Medulla oblongata (tissue), 1 donor: ENCODE measurements around the gene THOP1.
"Not testable (repeated sequence)": the region's sequence is repeated elsewhere in the genome, so short reads cannot be mapped to it uniquely, and the experiment has no call there.

ENCODE experiments used
- DNase-seq: peaks from one replicate; pipeline ENCODE4 v3.0.0-alpha.2; 2015; ENCODE audit errors: extremely low spot score

Gene THOP1

DNA sequence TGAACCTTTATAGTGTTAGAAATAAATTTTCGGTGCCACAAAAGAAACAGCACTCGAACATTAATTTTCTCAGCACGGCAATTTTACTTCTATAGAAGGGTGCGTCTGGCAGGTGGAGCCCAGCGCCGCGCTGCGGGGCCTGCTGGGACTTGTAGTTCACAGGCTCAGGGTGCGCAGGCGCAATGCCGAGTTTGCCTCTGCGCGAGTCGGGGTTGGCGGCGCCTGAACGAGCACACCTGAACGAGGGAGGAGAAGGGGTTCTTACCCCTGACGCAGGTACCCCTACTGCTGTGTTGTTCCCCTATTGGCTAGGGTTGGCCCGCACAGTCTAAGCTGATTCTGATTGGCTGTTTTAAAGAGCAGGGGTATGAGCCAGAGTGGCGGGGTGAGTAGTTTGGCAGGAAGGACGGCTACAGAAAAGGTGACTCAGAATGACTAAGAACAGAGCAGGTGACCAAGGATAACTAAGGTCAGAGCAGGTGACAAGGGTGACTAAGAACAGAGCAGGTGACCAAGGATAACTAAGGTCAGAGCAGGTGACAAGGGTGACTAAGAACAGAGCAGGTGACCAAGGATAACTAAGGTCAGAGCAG is 32.0 kb downstream of the THOP1 start:
- DNase-seq: not testable (repeated sequence)

DNA sequence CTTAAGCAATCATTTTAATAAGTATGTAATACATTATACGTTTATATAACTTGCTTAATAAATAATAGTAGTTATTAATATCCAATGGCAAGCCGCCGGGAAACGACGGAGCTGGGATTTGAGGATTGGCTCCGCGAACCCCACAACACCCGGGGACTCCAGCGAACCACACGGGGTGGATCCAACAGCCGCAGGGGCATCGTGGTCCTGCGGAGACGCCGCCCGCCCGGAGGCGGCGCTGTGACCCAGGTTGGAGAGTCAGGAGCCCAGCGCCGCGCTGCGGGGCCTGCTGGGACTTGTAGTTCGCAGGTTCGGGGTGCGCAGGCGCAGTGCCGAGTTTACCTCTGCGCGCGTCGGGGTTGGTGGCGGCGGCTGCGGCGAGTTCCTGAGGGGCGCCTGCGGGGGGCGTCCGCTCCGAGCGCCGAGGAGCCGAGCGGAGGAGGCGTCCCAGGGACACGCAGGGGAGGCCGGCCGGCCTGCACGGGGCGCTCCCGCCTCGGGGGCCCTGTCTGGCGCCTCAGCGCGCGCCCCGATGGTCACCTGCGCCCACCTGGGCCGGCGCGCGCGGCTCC is 34.3 kb downstream of the THOP1 start, which contains the start of gene ZNF554:
Gene ZNF554, plus strand, starts transcription at position 329 of the 572 bp plus-strand sequence. Its CDS starts 204 bp downstream, at position 533.
- DNase-seq: peak; percentile 95

DNA sequence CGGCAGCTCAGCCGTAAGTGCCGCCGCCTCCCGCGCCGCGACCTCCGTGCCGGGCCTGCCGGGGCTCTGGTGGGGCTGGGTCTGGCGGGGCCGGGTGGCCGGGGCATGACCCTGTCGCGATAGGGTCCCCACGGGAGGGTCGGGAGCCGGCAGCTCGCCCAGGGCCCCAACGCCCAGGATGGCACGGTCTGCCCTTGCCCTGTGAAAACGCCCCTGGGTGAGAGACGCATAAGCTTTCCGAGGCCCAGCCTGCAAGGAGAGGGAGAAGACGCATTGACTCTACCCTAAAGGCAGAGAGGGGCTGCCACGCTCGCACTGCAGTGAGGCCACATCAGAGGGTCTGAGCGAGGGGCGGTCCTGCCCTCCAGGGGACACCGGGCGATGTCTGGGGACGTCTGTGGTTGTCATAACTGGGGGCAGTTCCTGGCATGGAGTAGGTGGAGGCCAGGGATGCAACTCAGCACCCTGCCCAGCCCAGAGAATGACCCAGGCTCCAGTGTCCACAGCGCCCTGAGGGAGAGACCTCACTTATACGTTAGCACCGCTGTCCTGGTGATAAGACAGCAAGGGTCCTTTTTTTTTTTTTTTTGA is 34.9 kb downstream of the THOP1 start:
- no peak for DNase-seq

DNA sequence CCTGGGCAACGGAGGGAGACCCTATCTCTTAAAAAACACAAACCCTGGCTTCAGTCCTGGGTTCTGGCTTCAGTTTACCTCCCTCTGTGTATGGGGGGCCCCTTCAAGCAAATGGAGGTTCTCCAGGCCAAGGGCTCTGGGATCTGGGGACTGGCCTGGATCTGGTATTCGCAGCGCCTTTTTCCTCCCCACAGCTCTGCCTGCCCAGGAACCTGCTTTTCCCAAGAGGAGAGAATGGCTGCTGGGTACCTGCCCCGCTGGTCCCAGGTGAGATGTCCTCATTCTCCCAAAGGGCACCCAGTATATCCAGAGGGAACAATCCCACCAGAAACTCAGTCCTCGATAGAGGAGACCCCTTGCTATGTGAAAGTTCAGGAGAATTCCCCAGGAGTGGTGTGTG is 37.5 kb downstream of the THOP1 start:
- no peak for DNase-seq

DNA sequence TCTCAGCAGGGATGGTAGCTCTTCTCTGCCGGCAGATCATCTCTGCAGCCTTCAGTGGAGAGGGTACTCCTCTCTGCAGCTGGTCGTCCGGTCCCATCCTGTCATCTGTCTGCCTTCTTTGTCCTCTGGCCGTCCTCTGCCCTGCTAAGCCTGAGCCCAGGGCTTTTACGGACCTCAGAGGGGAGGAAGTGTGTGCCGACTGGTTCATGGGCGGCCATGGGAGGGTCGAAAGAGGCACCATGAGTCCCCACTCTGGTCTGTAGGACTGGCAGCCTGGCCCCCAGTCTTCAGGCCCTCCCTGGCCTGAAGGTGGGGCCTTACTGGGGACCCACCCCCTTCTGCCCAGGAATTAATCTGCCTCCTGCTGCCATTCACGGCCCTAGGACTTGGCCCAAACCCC is 38.3 kb downstream of the THOP1 start:
- DNase-seq: no peak

DNA sequence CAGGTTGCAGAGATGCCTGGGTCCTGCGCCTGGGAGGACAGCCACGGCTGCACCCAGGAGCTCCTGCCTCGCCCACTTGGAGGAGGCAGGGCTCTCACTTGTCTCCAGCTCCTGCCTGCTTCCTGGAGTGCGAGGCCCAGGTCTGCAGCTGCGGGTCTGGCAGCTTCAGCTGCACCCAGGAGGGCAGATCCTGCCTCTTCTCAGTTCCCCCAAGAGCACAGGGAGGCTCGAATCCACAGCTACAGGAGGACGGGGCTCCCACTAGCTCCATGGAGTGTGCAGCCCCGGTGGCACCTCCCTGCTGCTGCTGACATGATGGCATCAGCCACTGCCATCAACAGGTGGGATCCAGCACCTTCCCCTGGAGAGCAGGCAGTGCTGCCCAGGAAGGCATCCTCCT is 38.8 kb downstream of the THOP1 start:
- DNase-seq: no peak

DNA sequence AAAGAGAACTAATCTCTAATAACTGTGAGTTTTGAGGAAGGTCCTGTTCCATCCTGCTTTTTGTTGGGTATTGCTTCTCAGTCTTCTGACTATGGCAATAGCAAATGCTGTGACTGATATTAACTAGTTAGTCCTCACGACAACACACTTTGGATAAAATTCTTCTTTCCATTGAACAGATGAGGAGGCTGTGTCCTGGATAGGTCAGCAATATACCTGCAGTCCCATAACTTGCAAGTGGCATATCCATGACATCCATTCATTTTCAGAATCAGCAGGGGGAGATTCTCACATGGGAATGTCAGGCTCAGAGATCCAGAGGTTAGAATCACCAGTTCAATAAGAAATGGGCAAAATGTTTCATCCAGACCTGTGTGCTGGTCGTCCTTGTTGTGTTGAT is 41.7 kb downstream of the THOP1 start:
- DNase-seq: no peak

DNA sequence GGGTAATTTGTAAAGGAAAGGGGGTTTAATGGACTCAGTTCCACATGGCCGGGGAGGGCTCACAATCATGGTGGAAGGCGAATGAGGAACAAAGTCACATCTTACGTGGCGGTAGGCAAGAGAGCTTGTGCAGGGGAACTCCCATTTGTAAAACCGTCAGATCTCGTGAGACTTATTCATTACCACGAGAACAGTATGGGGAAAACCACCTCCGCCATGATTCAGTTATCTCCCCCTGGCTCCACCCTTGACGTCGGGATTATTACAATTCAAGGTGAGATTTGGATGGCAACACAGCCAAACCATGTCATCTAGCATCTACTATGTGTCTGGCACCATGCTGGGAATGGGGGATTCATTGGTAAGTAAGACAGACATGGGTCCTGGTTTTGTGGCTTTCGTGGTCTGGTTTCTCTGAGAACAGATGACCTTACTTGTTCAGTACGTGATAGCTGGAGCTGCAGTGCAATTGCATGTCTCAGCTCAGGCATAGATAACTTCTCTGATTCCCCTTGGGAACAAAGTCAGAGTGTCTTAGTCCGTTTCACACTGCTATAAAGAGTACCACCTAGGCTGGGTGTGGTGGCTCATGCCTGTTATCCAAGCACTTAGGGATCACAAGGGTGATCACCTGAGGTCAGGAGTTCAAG is 42.7 kb downstream of the THOP1 start:
- DNase-seq: no peak

DNA sequence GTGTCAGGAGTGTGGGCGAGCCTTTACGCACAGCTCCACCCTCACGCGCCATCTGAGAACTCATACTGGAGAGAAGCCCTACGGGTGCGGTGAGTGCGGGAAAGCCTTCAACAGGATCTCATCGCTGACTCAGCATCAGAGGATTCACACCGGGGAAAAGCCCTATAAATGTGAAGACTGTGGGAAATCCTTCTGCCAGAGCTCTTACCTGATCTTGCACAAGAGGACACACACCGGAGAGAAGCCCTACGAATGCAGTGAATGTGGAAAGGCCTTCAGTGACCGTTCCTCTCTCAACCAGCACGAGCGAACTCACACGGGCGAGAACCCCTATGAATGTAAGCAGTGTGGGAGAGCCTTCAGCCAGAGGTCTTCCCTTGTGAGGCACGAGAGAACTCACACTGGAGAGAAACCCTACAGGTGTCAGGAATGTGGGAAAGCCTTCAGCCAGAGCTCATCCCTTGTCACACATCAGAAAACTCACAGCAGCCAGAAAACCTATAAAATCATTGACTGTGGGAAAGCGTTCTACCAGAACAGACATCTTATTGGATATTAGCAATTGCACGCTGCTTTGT is 49.1 kb downstream of the THOP1 start:
- DNase-seq: no peak

DNA sequence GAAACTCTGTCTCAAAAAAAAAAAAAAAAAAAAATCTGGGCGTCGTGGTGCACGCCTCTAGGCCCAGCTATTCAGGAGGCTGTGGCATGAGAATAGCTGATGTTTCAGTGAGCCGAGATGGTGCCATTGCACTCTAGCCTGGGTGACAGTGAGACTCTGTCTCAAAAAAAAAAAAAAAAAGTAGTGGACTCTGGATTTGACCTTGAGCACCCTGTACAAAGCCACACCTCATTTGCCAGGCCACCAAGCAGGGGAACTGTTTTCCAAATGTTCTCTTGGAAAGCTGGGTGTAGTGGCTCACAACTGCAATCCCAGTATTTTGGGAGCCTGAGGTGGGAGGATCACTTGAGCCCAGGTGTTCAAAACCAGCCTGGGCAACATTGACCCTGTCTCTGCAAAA is 52.1 kb downstream of the THOP1 start:
- DNase-seq: no peak

DNA sequence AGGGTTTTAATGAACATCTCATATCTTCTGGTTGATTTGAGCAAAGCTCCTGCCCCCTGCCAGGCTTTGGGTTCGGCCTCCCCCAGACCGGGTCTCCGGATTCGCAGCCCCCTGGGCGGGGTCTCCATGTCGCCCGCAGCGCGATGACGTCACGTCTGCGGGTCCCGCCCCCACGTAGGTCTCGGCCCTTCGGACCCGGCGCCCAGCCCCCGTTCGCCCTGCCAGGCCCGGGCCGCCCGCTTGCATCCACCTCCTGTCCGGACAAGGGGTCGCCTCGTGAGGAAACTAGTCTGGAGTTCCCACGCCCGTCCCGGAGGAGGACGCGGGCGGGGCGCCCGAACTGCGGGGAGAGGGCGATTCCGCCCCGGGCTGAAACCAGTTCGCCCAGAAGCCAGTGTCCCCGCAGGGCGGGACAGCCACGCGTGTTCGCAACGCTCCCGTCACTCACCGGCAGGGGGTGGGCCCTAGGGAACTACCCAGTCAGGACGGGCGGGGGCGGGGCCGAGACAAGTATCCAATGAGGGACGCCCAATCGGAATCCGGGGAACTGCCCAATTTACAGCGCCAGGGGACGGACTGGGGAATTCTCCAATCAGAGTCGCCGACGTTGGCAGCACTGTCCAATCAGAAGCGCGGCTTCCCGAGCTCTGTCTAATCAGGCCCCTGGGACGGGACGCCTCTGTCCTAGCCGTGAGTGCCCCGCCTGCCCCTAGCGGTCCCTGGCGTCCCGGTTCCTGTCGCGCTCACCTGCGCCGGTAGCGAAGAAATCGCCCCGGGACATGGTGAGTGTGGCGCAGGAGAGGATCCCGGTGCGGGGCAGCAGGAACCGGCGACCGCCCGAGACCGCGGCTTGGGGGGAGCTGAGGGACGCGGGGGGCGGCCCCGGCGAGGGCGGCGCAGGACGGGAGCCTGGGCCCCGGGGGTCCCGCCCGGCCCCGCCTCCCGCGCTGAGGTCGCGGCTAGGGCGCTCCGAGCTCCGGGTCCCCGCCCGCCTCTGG is 55.8 kb downstream of the THOP1 start, which contains the start of gene ZNF555:
Gene ZNF555, plus strand, starts transcription at position 682 of the 998 bp plus-strand sequence. Its CDS starts 98 bp downstream, at position 780.
- peak; percentile 99 for DNase-seq

DNA sequence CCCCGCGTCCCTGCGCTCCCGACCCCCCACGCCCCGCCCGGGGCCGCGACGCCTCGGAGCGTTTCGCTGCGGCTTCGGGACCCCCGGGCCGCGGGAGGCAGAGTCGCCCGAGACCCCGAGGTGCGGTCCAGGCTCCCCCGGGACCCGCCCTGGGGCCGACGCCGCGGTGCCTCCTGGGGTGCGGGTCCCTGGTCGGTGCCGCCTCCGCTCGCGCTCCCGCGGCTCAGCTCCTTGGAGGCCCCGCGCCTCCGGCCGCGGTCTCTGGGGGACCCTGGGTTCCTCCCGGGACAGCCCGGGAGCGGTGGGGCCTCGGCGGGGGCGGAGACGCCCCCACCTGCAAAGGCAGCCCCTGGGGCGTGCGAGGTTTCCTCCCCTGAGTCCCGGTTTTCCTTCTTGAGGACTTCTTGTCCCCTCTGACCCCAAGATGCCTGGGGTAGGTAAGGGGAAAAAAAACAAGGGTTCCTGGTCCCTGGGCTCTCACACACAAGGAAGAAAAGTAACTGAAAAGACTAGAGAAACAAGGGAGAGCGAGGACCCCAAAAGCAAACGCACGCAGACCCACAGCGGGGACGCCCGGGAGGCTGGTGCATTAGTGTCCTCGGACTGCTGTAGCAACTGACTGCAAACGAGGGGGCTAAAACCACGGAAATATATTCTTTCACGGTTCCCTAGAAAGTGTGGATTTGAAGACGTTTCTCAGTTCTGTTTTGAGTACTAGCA is 56.7 kb downstream of the THOP1 start:
- no peak for DNase-seq

DNA sequence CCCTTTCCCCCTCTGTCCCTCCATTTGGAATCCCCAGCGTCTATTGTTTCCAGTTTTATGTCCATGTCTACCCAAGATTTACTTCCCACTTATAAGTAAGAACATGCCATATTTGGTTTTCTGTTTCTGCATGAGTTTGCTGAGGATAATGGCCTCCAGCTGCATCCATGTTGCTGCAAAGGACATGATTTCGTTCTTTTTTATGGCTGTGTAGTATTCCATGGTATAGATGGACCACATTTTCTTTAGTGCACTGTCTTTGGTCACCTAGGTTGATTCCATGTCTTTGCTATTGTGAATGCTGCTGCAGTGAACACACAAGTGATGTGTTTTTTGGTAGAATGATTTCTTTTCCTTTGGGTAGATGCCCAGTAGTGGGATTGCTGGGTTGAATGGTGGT is 59.8 kb downstream of the THOP1 start:
- DNase-seq: no peak

DNA sequence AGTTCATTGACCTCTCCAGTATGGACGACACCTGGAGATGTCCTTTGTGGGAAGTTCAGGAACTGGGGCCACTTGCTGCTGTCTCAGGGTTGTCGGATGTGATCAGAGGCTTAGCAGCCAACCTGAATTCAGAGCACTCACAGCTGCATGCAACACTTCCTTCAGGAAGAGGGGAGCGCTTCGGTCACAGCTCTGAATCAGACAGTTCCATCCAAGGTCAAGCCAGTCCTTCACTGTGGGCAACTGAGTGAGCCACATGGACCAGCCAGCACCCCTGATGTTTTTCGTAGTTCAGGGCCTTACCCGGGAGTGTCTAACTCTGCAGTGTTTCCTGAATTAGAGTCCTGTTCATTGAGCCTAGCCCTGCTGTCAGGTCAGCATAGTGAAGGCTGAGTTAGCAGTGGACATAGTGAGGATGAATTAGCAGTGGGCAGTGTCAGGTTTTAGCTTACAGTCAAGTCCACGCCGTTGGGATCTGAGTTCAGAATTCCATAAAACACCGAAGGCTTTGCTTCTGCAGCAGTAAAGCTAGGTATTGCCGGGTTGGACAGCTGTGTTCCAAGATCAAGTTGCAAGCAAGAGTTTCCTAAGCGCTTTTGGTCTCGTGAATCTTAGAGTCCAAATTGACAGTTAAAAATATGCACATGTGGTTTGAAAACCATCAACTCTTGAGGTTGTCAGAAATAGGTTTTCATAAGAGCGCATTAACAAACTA is 61.0 kb downstream of the THOP1 start:
- DNase-seq: no peak

DNA sequence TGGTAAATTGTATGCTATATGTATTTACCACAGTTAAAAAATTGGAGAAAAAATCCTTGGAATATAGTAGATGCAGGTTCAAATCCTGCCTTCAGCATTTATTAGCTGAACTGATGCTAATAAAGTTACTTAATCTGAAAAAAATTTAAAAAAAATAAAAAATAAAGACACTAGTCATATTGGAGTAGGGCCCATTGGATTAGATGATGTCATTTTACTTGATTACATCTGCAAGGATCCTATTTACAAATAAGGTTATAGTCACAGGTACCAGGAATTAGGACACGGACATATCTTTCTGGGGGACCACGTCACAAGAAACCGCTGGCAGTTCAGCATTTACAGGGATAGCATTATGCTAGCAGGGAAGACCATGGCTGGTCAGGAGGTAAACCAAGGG is 62.2 kb downstream of the THOP1 start:
- DNase-seq: no peak

DNA sequence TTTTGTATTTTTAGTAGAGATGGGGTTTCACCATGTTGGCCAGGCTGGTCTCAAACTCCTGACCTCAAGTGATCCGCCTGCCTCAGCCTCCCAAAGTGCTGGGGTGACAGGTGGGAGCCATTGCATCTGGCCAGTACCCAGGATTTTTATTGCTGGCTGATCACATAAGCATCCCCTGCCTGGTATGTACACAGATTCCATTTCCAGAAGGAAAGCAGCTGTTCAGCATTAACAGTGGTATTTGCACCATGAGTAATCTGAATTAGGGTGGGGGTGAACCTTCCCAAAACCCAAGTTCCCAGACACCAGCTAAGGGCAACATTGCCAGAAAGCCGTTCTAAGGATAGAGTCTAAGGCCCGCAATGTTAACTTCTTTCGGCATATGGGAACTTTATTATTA is 63.3 kb downstream of the THOP1 start:
- no peak for DNase-seq

DNA sequence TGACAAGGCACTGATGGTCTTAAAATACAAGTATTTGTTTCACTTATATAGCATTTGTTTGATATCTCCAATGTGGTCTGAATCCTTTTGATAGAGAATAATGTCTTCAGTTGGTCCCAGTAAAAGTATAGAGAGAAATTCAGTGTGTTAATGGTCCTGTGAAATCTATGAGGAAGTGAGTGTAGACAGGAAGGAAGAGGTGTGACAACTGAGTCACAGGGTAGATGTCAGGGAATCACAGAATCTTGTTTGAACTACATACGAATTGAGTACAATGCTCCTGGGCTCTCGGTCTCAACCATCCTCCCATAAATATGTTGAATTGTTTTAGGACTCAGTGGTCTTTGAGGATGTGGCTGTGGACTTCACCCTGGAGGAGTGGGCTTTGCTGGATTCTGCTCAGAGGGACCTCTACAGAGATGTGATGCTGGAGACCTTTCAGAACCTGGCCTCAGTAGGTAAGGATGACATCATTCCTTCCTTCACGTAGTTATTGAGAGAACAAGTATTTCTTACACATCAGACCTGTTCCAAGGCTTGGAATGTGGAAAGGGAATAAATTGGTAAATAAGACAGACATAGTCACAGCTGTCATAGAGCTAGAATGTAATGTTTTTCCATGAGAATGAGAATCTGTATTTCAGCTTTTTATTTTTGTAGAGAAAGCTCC is 65.1 kb downstream of the THOP1 start:
- DNase-seq: no peak

DNA sequence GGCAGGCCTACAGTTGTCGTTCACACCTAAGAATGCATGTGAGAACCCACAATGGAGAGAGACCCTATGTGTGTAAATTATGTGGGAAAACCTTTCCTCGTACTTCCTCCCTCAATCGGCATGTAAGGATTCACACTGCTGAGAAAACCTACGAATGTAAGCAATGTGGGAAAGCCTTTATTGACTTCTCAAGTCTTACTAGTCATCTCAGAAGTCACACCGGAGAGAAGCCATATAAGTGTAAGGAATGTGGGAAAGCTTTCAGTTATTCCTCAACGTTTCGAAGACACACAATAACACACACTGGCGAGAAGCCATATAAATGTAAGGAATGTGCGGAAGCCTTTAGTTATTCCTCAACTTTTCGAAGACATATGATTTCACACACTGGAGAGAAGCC is 67.3 kb downstream of the THOP1 start:
- DNase-seq: no peak

DNA sequence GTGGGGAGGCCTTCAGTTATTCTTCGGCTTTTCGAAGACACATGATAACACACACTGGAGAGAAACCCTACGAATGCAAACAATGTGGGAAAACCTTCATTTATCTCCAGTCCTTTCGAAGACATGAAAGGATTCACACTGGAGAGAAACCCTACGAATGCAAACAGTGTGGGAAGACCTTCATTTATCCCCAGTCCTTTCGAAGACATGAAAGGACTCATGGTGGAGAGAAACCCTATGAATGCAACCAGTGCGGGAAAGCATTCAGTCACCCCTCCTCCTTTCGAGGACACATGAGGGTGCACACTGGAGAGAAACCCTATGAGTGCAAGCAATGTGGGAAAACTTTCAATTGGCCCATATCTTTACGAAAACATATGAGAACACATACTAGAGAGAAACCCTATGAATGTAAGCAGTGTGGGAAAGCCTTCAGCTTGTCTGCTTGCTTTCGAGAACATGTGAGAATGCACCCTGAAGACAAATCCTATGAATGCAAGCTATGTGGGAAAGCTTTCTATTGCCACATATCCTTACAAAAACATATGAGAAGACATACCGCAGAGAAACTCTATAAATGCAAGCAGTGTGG is 67.8 kb downstream of the THOP1 start:
- no peak for DNase-seq
